ENCODE results near the gene EXOC6B.
"Not testable (repeated sequence)": the region's sequence is repeated elsewhere in the genome, so short reads cannot be mapped to it uniquely, and the experiment has no call there.

The EXOC6B gene

DNA sequence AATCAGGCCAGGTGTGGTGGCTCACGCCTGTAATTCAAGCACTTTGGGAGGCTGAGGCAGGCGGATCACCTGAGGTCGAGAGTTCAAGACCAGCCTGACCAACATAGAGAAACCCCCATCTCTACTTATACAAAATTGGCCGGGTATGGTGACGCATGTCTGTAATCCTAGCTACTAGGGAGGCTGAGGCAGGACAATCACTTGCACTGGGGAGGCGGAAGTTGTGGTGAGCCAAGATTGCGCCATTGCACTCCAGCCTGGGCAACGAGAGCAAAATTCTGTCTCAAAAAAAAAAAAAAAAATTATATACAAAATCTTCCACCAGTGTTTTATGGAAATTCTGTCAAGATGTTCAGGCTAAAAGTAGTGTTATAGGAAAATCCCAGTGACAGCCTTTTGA is 290.2 kb downstream of the EXOC6B start:
- not testable (repeated sequence) for DNase-seq

DNA sequence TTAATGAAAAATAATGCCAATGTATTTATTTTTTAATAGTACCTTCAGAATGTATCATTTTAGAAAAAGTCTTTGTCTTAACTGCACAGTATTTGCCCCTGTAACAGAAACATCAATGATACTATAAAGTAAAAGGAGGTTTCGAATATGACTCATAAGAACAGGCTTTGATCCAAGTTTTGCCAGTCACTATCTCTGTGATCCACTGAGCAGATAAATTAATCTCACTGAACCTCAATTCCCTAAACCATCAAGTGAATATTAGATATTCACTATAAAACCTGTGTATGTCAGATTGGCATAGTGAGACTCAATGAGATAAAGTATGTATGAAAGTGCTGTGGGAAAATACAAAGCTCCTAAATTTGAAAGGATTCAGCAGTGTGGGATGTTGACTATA is 292.1 kb downstream of the EXOC6B start:
- no peak for DNase-seq

DNA sequence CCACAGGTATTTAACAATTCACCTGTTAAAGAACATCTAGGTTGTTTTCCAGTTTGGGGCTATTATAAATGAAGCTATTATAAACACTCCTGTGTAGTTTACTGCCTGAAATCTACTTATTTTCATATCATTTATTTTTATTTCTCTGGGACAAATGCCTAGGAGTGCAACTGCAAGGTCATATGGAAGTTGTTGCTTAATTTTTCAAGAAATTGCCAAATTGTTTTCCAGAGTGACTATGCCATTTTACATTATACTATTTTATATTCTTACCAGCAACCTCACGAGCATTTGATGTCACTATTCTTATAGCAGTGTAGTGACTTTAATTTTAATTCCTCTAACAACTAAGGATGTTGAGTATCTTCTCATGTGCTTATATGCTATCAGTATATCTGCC is 298.4 kb downstream of the EXOC6B start:
- no peak for DNase-seq

DNA sequence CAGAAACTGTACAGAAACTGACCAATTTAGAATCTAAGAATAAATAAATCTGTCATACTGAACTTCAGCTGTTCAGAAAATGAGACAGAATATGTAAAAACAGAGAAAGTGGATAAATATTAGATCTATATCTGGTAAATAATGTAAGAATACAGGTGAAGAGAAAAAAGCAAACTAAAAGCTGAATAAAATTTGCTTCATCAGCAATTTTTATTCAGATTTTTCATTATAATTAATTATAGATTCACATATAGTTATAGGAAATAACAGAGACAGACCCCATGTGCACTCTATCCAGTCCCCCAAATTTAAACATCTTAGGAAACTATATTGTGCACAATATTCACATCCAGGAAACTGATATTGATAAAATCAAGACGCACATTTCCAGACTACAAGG is 299.2 kb downstream of the EXOC6B start:
- DNase-seq: no peak

DNA sequence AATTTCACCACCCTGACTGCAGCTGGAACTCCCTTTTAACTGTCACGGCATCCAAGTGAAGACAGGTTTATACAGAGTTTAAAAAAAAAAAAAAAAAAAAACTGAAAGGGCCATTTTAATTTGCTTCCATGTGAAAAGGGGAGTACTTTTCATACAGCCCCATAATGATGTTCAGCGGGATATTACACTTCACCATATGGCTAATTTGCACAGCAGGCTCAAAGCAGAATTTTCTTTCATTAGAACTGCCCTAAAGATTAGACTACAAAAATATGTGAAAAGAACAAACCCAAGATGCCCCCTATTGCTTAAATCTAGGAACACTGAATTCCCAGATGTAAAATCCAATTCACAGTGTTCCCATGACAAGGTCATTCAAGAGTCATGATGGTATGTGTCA is 301.8 kb downstream of the EXOC6B start:
- no peak for DNase-seq

DNA sequence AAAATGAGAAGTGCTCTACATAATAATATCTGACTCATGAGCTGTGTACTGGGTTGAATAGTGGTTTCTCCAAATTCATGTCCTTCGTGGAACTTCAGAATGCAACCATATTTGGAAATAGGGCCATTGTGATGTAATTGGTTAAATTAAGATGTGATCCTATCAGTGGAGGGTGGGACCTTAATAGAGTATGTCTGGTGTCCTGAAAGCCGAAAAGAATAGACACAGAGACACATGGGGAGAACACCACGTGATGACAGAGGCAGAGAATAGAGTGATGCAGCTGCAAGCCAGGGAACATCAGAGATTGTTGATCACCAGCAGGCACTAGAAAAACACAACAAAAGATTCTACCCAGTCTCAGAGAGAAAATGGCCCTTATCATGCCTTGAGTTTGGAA is 310.1 kb downstream of the EXOC6B start:
- DNase-seq: no peak

DNA sequence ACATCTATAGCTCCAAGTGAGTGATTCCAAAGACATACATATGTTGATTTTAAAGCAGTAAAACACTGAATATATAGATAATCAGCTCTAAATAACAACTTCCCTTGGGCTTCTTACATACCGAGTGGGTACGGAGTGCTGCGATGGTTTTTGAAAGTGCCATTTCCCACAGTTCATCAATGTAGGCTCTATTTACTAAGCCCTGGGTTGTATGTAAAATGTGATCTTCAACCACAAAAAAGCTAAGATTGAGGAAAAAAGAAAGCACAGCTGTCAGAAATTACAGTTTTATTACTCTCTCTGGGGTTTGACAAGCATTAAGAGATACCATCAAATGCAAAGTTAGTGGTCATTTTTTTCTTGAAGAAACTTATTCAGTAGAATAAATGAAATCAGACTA is 312.8 kb downstream of the EXOC6B start:
- DNase-seq: no peak

DNA sequence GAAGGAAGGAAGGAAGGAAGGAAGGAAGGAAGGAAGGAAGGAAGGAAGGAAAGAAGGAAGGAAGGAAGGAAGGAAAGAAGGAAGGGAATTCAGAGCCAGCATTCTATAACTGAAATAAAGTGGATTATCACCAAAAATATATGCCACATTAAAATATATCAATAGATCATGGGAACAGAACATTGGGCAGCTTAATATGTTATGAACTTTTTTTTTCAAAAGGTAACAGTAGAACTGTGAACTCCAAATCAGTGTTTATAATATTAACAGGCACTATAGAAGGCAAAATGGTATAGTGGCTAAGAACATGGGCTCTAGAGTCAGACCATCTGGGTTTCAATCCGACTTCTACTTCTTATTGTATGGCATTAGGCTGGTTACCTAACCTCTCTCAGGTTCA is 313.5 kb downstream of the EXOC6B start:
- no peak for DNase-seq

DNA sequence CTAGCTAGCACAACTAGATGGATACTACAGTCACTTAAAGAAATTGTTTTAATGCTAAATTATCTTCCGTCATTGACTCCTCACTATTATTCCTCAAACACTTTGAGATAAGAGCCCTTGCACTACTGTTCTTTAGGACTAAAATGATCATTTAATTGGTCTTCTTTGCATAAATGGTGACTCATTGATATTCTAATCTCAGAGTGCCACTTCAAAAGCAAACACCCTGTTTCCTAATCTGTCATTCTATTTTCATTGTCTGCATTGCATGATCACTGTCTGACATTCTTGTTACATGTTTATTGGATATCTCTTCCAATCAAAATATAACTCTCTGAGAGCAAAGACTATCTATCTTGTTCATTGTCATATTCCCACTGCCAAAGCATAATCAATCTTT is 313.9 kb downstream of the EXOC6B start:
- no peak for DNase-seq

DNA sequence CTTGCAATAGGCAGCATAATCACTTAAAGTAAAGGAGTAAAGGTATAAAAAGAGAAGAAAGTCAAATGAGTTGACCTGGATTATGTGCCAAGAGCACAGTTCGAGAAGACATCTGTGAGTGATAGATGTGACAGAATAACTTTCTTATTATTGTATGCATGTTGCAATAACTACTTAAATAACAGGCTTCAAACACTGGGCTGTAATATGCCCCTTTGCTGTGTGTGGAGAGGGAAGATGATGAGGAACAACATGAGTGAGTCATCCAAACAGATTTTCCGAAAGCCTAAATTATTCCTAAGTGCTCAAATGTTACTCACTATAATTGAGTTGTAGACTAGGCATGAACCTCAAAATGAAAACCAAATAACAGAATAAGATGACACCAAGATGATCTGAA is 328.1 kb downstream of the EXOC6B start:
- DNase-seq: no peak

DNA sequence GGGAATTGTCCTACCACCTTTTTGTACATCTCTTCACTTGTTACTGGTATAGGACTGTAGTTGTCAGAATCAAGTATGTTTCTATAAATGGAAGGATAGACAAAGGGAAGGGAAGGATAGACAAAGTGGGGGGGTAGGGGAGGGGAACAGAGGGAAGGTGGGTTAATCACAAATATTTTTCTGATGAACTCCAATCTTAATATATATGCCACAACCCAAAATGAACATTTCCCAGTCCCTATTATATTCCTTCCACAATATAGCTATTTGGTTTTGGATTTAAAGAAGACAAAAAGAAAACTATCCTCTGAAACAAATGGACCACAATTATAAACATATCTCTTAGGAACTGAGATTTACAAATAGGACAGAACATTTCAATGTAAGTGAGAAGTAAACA is 329.4 kb downstream of the EXOC6B start:
- DNase-seq: no peak

DNA sequence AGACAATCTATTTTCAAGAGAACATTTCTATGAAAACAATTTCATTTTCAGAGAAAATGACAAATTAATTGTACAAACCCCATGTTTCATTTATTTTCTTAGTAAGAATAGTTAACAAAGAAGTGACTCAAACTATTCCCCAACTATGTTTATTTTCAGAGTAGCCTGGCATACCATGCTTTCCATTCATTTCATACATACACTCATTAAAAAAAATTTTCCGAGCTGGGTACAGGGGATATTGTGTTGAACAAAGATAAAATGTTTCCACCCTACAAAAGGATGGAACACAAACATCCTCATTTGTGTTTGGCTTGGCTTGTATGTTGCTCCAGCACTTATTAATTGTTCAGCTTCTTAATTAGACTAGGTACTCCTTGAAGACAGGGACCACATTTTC is 331.4 kb downstream of the EXOC6B start:
- no peak for DNase-seq

DNA sequence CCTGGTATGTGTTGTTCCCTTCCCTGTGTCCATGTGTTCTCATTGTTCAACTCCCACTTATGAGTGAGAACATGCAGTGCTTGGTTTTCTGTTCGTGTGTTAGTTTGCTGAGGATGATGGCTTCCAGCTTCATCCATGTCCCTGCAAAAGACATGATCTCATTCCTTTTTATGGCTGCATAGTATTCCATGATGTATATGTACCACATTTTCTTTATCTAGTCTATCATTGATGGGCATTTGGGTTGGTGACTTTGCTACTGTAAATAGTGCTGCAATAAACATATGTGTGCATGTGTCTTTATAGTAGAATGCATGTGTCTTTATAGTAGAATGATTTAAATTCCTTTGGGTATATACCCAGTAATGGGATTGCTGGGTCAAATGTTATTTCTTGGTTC is 341.2 kb downstream of the EXOC6B start:
- DNase-seq: not testable (repeated sequence)

DNA sequence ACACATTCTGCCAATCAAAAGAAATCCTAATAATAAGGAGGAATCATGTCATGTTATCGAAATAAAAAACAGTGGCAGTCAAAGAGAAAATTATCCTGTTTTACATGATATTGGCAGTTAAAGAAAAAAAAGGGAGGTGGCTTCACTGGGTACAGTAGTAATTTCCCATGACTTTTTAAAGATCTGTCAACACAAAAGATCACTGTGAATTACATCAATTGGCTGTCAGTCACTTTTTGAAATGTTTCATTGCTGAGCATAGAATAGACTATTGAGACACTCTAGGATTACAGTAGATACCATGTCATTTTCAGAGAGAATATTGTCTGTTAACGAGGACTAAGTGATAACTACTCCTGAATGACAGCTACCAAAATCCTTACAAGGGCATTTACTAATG is 342.5 kb downstream of the EXOC6B start:
- DNase-seq: no peak

DNA sequence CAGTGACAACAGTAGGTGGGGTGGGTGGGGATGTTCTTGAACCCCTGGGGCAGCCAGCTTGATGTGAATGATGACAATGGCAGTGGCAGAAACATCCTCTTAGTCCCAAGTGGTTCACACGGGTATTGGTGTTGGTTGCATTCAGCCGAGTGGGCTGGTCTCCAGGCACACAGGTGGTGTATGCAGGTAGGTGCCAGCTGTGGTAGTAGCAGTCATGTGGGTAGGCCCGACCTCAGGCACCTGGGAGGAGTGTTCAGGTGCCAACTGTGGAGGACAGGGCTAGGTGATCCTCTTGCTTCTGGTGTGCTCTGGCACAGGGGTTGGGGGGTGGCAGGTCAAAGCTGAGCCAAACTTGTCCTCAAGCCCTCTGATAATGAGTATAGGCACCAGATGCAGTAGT is 350.6 kb downstream of the EXOC6B start:
- no peak for DNase-seq

DNA sequence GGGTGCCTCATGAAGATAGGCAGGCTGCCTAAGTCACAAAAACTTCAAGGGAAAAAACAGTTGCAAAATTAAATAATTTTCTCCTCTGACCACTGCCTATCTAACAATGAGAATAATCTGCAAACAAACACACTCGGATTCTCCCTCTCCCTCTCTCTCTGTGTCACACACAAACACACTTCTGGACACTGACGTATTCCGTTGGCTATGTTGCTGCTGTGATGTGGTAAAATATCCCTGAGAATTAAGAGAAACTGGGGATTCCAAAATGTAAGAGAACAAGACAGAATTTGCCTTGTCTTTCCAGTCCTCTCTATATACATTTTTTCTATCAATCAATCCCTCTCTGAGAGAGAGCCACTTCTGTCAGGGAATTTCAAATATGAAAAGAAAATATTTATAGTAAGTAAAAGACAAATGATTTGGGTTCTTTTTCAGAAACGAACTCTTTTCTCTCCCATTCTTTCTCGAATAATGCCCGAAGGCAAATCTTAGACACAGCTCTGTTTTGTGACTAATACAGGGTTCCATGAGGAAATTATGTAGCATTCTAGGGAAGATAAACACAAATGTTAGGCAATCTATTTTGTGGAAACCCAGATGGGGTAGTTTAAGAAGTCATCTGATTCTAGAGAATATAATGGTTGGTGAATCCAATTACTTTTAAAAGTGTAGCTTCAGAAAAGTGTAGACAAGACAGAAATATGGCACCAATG is 367.9 kb downstream of the EXOC6B start:
- no peak for DNase-seq

DNA sequence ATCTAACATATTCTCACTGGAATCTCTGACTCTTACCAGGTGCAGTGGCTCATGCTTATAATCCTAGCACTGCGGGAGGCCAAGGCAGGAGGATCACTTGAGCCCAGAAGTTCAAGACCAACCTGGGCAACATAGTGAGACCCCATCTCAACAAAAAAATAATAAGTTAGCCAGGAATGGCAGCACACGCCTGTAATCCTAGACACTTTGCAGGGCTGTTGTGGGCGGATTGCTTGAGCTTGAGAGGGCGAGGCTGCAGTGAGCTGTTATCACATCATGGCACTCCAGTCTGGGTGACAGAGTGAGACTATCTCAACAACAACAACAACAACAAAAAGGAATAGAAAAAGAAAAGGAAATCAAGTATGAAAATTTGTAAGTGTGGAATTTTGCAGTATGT is 371.6 kb downstream of the EXOC6B start:
- no peak for DNase-seq

DNA sequence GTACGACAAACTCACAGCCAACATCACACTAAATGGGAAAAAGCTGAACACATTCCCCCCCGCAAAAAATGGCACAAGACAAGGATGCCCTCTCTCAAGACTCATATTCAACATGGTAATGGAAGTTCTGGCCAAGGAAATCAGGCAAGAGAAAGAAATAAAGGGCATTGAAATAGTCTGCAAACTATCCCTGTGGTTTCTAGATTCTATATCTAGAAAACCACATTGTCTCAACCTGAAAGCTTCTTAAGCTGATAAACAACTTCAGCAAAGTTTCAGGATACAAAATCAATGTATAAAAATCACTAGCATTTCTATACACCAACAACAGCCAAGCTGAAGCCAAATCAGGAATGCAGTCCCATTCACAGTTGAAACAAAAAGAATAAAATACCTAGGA is 383.6 kb downstream of the EXOC6B start:
- no peak for DNase-seq

DNA sequence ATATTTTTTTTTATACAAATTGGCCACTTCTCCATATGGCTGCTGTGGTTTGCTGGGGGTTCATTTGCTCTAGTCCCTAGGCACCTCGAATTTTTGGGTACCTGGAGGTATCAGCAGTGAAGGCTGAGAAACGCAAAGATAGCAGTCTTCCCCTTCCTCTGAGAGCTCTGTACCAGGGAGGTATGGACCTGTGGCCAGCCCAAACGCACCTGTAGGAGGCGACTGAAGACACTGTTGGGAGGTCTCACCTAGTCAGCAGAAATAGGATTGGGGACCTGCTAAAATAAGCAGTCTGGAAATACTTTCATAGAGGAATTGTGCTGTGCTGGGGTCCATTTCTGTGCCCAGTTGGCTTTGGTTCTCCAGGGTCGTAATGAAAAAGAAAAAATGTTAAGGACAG is 385.9 kb downstream of the EXOC6B start:
- DNase-seq: no peak

DNA sequence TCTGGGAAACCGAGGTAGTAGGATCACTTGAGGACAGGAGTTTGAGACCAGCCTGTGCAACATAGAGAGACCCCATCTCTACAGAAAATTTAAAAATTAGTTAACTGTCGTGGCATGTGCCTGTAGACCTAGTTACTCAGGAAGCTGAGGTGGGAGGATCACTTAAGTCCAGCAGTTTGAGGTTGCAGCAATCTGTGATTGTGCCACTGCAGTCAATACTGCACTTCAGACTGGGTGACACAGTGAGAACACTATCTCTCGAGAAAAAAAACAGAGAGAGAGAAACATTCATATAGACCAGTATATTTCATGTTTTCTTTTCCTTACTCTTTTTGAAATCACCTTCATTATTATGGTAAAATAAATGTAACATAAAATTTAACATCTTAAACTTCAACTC is 387.5 kb downstream of the EXOC6B start:
- DNase-seq: no peak

DNA sequence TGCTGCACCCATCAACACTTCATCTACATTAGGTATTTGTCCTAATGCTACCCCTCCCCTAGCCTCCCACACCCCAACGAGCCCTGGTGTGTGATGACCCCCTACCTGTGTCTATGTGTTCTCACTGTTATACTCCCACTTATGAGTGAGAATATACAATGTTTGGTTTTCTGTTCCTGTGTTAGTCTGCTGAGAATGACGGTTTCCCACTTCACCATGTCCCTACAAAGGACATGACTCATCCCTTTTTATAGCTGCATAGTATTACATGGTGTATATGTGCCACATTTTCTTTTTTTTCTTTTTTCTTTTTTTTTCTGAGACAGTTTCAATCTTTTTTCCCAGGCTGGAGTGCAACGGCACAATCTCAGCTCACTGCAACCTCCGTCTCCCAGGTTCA is 394.1 kb downstream of the EXOC6B start:
- no peak for DNase-seq

DNA sequence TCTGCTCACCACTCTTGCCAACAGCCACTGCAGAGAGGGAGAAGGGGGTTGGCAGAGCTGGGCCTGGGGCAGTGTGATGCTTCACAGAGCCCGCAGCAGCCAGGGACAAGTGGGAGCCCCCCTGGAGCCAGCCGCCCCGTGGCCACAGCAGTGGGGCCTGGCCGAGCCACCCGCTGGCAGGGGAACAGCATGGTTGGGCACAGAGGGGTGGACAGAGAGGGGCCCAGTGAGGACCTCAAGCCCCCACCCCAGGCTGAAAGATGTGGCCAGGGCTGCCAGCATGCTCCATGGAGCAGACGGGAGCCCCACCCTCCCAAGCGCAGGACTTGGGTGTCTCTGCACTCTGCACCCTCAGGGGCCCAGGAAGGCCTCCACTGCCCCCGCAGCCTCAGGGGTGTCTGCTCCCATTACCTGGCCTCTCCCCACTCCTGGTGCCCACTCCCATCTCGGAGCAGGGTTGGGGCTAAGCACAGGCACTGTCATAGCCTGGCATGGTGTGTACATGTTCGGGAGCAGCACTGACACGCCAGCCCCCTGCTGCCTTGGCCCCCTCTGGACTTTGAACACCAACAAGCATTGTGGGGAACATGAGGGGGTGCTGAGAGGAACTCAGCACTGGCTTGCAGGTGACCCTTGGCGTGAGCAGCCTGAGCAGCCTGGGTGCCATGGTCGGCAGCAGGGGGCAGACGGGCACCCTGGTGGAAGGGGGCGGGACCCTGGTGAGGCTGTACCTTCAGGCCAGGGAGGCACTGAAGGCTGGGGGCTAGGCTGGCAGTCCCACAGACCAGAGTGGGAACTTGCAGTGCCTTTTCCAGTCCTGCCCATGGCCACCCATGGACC is 398.6 kb downstream of the EXOC6B start:
- no peak for DNase-seq

DNA sequence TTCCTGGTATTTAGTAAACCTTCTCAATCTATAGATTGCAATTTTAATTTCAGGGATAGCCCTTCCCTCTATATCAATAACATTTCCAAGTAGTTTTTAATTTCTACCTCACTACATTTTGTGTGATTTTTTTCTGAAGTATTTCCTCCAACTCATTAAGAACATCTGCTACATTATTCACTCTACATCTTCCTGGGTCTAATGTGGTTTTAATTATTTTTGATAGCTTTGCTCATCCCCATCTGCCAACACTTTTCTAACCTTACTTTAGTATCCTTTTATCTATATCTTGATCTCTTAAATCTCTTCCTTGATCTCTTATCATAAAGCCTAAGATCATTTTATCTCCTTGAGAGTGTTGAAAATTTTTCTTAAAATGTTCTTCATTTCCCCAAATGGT is 399.8 kb downstream of the EXOC6B start:
- DNase-seq: no peak

DNA sequence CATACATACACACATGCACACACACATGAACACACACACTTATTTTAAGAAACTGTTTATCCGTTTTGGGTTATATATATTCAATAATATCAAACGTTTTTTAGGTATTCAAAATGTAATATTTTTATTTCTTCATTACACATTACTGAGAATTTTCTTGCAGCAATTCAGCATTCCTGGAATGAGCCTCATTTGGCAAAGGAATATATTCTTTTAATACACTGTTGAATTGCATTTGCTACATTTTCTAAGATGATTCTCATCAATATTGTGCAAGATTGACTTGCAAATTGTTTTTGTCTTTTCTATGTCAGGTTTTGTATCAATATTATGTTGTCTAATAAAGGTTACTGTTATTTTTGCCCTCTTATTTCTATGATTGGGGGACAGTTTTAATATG is 402.1 kb downstream of the EXOC6B start:
- no peak for DNase-seq

Data from COR-L47 (cell line).